Brain microvascular endothelial cell (primary cell): ENCODE results near the gene TMEM164.

ENCODE experiments used
- DNase-seq: peaks from one replicate; pipeline ENCODE4 v3.0.0-alpha.2; 2020
- H3K27ac ChIP-seq: fragments of 250-450 bp; sonication (Bioruptor Pico); 2 replicates; pipeline ENCODE4 v1.5.1; 2020; ENCODE audit warnings: mild to moderate bottlenecking, moderate library complexity
- H3K27me3 ChIP-seq: fragments of 250-450 bp; sonication (Bioruptor Pico); replicated peaks from 2 replicates; pipeline ENCODE4 v1.5.1; 2020; ENCODE audit warnings: mild to moderate bottlenecking
- H3K36me3 ChIP-seq: fragments of 250-450 bp; sonication (Bioruptor Pico); replicated peaks from 2 replicates; pipeline ENCODE4 v1.5.1; 2020; ENCODE audit warnings: mild to moderate bottlenecking
- H3K4me3 ChIP-seq: 2 replicates; pipeline ENCODE4 v1.5.1; 2011; ENCODE audit warnings: low read depth, mild to moderate bottlenecking, control low read depth, low read length, moderate library complexity
- CTCF ChIP-seq: IDR thresholded peaks from 2 replicates; pipeline ENCODE4 v1.5.1; 2011; ENCODE audit warnings: low read depth, mild to moderate bottlenecking, moderate library complexity, low read length, control low read depth, inconsistent platforms; ENCODE audit errors: missing control alignments
- in situ Hi-C: cut with HindIII; loops from 2 replicates; pipeline ENCODE4 v1.10.0; 2017; ENCODE audit warnings: low sequenced_read_pairs, low pct_ligation_motif_present

Gene TMEM164

GRCh38 chrX:110108381-110108821 lies 105.5 kb downstream of the TMEM164 start:
- Histone ChIP-seq H3K36me3 (no peaks in the 10 kb centered on the region), H3K27me3 (no peaks in the 10 kb centered on the region), H3K4me3 (no peak overlapping the region), H3K27ac (no peak overlapping the region)
- no peak for TF ChIP-seq CTCF
- in situ Hi-C loops, result no loop called here
- peak; percentile 12 for DNase-seq

GRCh38 chrX:110114260-110114776 lies 111.4 kb downstream of the TMEM164 start:
- Histone ChIP-seq H3K36me3 (no peaks in the 10 kb centered on the region), H3K27me3 (no peaks in the 10 kb centered on the region), H3K27ac (no peak overlapping the region), H3K4me3 (no peak overlapping the region)
- DNase-seq, result no peak
- in situ Hi-C loops, result no loop called here
- TF ChIP-seq CTCF, result no peak

- Histone ChIP-seq H3K36me3 (no peaks in the 10 kb centered on the region), H3K27ac (no peak overlapping the region), H3K4me3 (no peak overlapping the region), H3K27me3 (no peaks in the 10 kb centered on the region)
- in situ Hi-C loops, result no loop called here
- TF ChIP-seq CTCF, result no peak
- DNase-seq, result no peak
These were observed 113.4 kb downstream of the TMEM164 start for GRCh38 chrX:110116066-110116980.

GRCh38 chrX:110118530-110118929 lies 115.6 kb downstream of the TMEM164 start:
- H3K36me3 ChIP-seq, result no peaks in the 10 kb centered on the region
- no peaks in the 10 kb centered on the region for H3K27me3 ChIP-seq
- no peak overlapping the region for H3K4me3 ChIP-seq
- no peak for TF ChIP-seq CTCF
- DNase-seq, result no peak
- in situ Hi-C loops, result no loop called here
- H3K27ac ChIP-seq, result no peak overlapping the region

GRCh38 chrX:110119480-110119879 lies 116.6 kb downstream of the TMEM164 start:
- TF ChIP-seq CTCF, result no peak
- no peak for DNase-seq
- no peaks in the 10 kb centered on the region for H3K27me3 ChIP-seq
- H3K4me3 ChIP-seq, result no peak overlapping the region
- in situ Hi-C loops, result no loop called here
- H3K27ac ChIP-seq, result no peak overlapping the region
- H3K36me3 ChIP-seq, result no peaks in the 10 kb centered on the region
